ENCODE measurements around the gene TTLL12. TPM values are rescaled to one million over a fixed set of nuclear protein-coding genes. Genes with fewer than 3 reads are reported as not detected.

Gene TTLL12
- total RNA-seq, 1 experiment from 2014 or later: 50.4 TPM

DNA sequence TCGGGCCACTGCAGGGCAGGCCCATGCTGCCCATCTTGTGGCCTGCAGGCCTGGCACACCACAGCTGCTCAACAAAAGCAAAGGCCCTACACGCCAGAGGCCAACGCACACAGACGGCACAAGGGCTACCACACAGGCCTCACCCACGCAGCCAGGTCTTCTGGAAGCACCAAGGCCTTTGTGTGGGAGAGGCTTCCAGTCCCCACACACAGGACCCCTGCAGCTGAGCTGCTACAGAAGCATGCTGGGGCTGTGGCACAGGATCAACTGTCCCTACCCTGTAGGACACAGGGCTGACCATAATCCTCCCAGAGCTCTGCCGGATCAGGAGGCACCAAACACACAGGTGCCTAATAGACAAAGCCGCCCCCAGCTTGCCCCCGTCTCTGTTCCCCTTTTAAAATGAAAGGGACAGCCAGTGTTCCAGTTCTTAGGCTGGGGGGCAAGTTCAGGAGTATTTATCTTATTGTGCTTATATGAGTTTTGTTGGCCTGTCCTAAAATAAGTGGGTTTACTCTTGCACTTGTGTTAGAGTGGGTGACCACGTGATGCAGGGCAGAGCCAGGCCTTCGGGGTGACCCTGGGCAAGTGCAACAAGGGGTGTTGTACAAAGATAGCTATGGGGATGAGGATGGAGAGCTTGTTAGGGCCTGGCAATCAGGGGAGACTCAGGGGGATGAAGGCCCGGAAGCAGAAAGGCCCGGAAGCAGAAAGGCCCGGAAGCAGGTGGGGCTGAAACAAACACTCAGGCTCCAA lies 5.4 kb downstream of the TTLL12 start:
- no peak overlapping the region for H3K4me3 ChIP-seq
- peaks cover 52% of the 10 kb centered on the region for H3K36me3 ChIP-seq
- DNase-seq (ENCODE audit: low read depth in 1 of 2, low spot score in 2 of 2): no peak
- H3K9me3 ChIP-seq (replicated peaks): no peaks in the 10 kb centered on the region; the same call in 1 of the 2 replicates
- no peaks in the 10 kb centered on the region for H3K27me3 ChIP-seq (replicated peaks)
- peaks cover 30% of the 10 kb centered on the region for H3K4me1 ChIP-seq (replicated peaks)
- no peak overlapping the region for H3K27ac ChIP-seq

DNA sequence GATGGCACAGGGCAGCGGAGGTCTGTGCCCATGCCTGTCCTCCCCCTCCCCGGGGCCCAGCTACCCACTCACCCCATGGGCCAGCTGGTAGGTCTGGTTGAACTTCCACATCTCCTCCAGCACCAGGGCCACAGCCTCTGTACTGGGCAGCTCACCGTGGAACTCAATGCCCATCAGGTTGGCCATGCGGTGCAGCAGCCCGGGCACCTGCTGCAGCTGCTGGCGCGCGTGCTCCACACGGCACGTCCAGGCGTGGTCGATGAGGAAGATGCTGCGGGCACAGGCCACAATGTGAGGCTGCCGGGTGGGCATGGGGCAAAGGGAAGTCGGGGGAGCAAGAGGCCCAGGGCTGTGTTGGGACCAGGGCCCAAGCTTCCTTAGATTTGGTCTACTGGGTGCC lies 6.3 kb downstream of the TTLL12 start:
- H3K36me3 ChIP-seq: peaks cover 50% of the 10 kb centered on the region
- H3K27me3 ChIP-seq (replicated peaks): no peaks in the 10 kb centered on the region
- no peaks in the 10 kb centered on the region for H3K9me3 ChIP-seq (replicated peaks)
- no peak overlapping the region for H3K27ac ChIP-seq
- H3K4me1 ChIP-seq (replicated peaks): peaks cover 22% of the 10 kb centered on the region
- H3K4me3 ChIP-seq: no peak overlapping the region
- DNase-seq (ENCODE audit: low read depth in 1 of 2, low spot score in 2 of 2): no peak

DNA sequence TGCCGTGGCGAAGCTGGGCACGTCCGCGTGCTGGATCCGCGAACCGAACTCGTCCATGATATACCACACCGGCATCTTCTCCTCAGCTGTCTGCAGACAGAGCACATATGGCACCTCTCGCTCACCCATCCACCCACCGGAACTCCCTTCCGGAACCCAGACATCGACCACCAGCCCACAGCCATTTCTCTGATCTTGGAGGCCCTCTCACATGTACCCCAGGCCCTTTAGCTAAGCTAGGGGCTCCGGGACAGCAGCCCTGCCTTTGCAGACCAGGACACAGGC lies 7.1 kb downstream of the TTLL12 start:
- Histone ChIP-seq H3K9me3 (replicated peaks) (no peaks in the 10 kb centered on the region), H3K27ac (no peak overlapping the region), H3K27me3 (replicated peaks) (no peaks in the 10 kb centered on the region), H3K4me1 (replicated peaks) (peaks cover 18% of the 10 kb centered on the region), H3K4me3 (no peak overlapping the region), H3K36me3 (peaks cover 56% of the 10 kb centered on the region)
- no peak for DNase-seq (ENCODE audit: low read depth in 1 of 2, low spot score in 2 of 2)

DNA sequence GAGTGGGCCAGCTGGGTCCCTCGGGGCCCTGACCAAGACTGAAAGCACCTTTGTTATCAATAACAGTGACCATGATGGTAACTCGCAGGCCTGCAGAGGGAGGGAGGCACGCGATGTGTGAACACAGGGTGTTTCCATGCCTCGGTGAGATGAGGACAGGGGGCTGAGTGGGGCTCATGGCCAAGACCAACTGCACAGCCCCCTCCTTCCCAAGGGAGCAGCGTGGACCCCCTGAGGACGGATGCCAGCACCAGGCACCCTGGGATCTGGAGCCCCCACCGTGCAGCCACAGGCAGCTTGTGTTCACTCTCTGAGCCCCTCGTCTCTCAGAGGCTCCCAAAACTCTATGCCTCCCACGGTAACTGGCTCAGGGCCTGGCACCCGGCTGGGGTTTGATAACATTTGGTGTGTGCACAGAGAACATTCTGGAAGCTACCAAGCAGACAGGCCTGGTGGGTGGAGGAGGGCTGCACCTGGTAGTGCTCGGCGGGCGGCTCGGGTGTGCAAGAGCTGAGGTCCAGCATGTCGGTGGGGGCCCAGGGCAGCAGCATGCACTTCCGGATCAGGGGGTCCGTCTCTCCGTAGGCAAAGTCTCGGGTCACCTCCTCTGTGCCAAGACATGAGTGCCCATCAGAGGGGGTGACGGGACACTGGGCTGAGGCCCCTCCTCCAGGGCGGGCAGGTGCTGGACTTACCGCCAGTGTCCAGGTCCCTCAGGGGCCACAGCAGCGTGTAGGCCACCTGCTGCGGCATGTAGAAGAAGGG lies 7.6 kb downstream of the TTLL12 start:
- no peak overlapping the region for H3K4me3 ChIP-seq
- H3K9me3 ChIP-seq (replicated peaks): no peaks in the 10 kb centered on the region
- no peak for DNase-seq (ENCODE audit: low read depth in 1 of 2, low spot score in 2 of 2)
- no peak overlapping the region for H3K27ac ChIP-seq
- no peaks in the 10 kb centered on the region for H3K27me3 ChIP-seq (replicated peaks)
- peaks cover 61% of the 10 kb centered on the region for H3K36me3 ChIP-seq
- peaks cover 13% of the 10 kb centered on the region for H3K4me1 ChIP-seq (replicated peaks)

DNA sequence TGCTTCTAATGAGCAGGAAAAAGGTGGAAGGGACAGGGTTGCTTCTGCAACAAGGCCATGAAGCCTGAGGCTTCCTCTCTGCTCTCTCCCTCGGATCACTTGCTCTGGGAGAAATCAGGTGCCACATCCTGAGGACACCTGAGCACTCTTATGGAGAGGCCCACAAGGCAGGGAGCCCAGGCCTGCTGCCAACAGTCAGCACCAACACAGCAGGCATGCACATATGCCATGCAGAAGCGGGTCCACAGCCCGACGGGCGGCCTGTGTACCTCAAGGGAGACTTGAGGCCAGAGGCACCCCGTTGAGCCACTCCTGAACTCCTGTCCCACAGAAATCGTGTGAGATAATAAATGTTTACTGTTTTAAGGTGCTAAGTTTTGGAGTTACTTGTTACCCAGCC lies 9.5 kb downstream of the TTLL12 start:
- H3K4me1 ChIP-seq (replicated peaks): no peaks in the 10 kb centered on the region; the same call in 1 of the 2 replicates
- H3K36me3 ChIP-seq: peaks cover 74% of the 10 kb centered on the region
- no peak overlapping the region for H3K27ac ChIP-seq
- H3K9me3 ChIP-seq (replicated peaks): no peaks in the 10 kb centered on the region
- no peak for DNase-seq (ENCODE audit: low read depth in 1 of 2, low spot score in 2 of 2)
- H3K27me3 ChIP-seq (replicated peaks): no peaks in the 10 kb centered on the region
- H3K4me3 ChIP-seq: no peak overlapping the region

DNA sequence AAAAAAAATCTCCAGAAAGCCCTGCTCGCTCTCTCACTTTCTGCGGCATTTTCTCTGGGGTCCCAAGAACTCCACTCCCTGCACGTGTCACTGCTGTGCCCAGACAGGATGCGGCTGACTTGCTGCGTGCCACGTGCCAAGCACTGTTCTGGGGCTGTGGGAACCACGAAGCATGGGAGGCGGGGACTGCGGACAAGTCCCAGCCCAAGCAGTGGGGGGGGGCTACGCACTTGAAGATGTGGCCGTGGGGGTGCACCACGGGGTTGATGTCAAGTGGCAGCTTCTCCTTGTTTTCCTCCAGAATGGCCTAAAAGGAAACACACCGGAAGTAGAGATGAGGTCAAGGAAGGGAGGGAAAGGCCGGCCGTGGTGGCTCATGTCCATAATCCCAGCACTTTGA lies 10.8 kb downstream of the TTLL12 start:
- peaks cover 79% of the 10 kb centered on the region for H3K36me3 ChIP-seq
- no peaks in the 10 kb centered on the region for H3K9me3 ChIP-seq (replicated peaks)
- no peak for DNase-seq (ENCODE audit: low read depth in 1 of 2, low spot score in 2 of 2)
- H3K4me3 ChIP-seq: no peak overlapping the region
- H3K27me3 ChIP-seq (replicated peaks): no peaks in the 10 kb centered on the region
- H3K27ac ChIP-seq: no peak overlapping the region
- no peaks in the 10 kb centered on the region for H3K4me1 ChIP-seq (replicated peaks)

DNA sequence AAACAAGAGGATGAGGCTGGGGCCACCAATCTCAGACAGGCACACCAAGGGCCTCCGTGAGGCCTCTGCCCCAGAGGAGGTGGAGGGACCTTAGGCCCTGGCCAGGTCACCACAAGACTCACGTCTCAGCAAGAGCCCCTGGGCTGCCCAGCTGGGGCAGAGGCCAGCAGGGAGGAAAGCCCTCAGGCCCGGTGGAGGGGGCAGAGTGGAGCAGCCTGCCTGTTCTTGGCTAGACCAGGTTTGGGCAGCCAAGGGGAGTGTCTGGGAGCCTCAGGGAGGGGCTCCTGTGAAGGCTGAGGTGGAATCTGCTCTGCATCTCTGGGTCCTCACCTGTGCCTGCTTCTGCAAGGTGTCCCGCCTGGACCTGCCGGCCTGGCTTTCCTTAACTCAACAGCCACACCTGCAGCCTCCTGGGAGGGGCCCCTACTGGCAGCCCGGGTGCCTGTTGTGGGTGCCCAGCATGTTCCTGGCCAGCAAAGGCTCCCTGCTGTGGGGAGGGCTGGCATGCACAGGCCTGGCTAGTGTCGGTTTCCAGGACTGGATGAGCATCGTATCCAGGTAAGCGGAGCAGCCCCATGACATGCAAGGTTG lies 11.9 kb downstream of the TTLL12 start:
- peaks cover 77% of the 10 kb centered on the region for H3K36me3 ChIP-seq
- no peaks in the 10 kb centered on the region for H3K9me3 ChIP-seq (replicated peaks)
- DNase-seq (ENCODE audit: low read depth in 1 of 2, low spot score in 2 of 2): no peak
- H3K4me3 ChIP-seq: no peak overlapping the region
- no peaks in the 10 kb centered on the region for H3K27me3 ChIP-seq (replicated peaks)
- no peaks in the 10 kb centered on the region for H3K4me1 ChIP-seq (replicated peaks)
- H3K27ac ChIP-seq: no peak overlapping the region

DNA sequence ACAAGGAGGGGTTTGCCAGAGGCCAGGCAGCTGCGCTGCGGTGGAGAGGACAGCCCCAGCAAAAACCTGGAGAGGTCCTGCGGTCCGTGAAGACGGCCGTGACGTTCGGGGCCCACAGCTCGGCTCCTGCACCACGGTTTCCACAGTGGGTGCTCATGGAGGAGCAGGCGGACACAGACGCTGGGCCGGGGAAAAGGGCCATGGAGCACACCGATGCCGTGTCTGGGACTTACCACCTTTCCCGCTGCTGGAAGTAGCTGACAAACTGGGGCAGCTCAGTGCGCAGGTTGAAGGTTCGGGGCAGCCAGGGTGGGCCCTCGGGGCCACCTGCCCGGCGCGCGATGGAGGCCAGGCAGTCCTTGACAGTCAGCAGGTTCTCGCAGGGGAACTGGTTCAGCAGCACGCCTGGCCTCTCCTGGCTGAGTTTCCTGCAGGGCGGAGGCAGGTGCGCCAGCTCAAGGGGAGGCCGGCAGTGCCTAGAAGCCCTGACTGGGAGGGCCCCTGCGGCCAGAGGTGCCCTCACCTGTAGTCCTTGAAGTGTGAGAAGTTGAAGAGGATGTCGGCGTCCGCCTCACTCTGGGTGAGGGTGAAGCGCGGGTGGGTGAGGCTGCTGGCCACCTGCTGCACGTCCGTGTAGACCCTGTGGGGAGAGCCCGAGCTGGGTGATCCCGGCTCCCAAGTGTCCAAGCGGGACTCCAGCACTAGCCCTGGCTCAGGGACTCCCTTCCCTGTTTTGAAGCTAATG lies 12.8 kb downstream of the TTLL12 start:
- Histone ChIP-seq H3K27me3 (replicated peaks) (no peaks in the 10 kb centered on the region), H3K4me3 (no peak overlapping the region), H3K27ac (no peak overlapping the region), H3K9me3 (replicated peaks) (no peaks in the 10 kb centered on the region), H3K4me1 (replicated peaks) (no peaks in the 10 kb centered on the region), H3K36me3 (peaks cover 74% of the 10 kb centered on the region)
- no peak for DNase-seq (ENCODE audit: low read depth in 1 of 2, low spot score in 2 of 2)

DNA sequence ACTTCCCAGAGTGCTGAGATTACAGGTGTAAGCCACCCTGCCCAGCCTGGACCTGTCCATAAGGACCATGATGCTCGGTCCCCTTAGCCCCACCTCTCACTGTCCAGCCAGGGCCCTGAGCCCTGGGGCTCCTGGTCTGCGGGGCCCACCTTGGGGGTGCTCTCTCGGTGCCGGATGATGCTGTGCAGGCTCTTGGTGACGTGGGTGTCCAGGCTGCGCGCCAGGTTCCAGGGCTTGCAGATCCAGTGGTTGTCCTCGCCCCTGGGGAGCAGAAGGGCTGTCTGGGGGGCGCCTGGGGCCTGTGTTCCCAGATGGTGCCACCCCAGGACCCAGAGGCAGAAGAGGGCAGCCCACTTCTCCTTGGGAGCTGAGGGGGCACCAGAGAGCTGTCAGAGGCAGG lies 13.4 kb downstream of the TTLL12 start:
- no peaks in the 10 kb centered on the region for H3K27me3 ChIP-seq (replicated peaks)
- H3K4me1 ChIP-seq (replicated peaks): no peaks in the 10 kb centered on the region
- no peak for DNase-seq (ENCODE audit: low read depth in 1 of 2, low spot score in 2 of 2)
- H3K4me3 ChIP-seq: no peak overlapping the region
- no peak overlapping the region for H3K27ac ChIP-seq
- H3K36me3 ChIP-seq: peaks cover 74% of the 10 kb centered on the region
- H3K9me3 ChIP-seq (replicated peaks): no peaks in the 10 kb centered on the region

DNA sequence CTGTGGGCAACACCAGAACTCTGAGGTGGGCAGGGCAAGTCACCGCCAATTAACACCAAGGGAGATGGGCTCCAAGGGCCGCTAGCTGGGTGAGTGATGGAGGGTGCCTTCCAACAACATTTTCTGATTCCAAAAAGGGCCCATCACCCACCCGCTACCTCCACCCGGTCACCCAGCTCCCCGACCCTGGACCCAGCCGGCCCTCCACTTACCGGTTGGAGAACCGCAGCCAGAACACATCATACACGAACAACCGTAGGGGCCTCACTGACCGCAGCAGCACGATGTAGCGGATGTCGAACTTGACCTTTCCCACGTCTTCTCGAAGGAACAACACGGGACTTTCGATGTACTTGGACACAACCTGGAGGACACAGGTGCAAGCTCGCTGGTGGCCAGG lies 14.7 kb downstream of the TTLL12 start:
- Histone ChIP-seq H3K27ac (no peak overlapping the region), H3K36me3 (peaks cover 76% of the 10 kb centered on the region), H3K9me3 (replicated peaks) (no peaks in the 10 kb centered on the region), H3K27me3 (replicated peaks) (no peaks in the 10 kb centered on the region), H3K4me1 (replicated peaks) (no peaks in the 10 kb centered on the region), H3K4me3 (no peak overlapping the region)
- no peak for DNase-seq (ENCODE audit: low read depth in 1 of 2, low spot score in 2 of 2)

DNA sequence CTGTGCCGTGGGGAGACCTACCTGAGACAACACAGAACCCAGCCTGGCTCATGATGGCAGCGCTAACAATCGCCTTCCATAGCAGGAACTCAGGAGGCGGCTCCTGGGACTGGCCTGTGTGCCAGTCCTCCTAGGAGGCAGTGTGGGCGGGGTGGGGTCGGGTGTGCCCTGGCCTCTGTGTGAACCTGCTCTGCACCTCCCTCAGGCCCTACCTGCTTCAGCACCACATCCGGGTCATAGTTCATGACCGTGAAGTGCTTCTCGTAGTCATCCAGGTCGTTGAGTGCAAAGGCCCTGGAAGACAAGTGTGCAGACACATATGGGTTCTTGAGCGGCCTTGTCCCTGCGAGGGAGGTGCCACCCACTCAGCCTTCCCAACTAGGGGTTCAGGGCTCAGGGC lies 15.3 kb downstream of the TTLL12 start:
- Histone ChIP-seq H3K36me3 (peaks cover 75% of the 10 kb centered on the region), H3K9me3 (replicated peaks) (no peaks in the 10 kb centered on the region), H3K27ac (no peak overlapping the region), H3K4me1 (replicated peaks) (no peaks in the 10 kb centered on the region), H3K27me3 (replicated peaks) (no peaks in the 10 kb centered on the region), H3K4me3 (no peak overlapping the region)
- DNase-seq (ENCODE audit: low read depth in 1 of 2, low spot score in 2 of 2): no peak

DNA sequence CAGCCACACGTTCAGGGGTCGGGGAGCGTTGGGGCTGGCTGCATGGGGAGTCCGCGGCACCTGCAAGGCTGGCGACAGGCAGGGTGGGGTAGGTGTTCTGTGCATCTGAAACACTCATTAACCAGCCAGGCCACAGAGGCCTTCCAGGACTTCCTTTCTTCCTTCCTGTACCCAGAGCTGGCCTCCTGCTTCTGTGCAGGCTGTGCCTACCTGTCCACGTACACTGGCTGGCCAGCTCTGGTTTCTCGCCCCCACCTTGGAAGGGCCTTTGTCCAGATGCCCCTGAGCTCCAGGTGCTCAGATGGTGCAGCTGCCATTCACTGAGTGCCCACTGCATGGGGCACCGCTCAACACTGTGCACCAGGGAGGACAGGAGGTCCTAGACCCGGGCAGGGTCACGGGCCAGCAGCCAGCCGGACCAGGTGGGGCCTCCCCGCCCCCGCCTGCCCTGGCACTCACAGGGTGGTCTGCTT lies 15.9 kb downstream of the TTLL12 start:
- peaks cover 75% of the 10 kb centered on the region for H3K36me3 ChIP-seq
- H3K4me3 ChIP-seq: no peak overlapping the region
- H3K9me3 ChIP-seq (replicated peaks): no peaks in the 10 kb centered on the region
- H3K27me3 ChIP-seq (replicated peaks): no peaks in the 10 kb centered on the region
- H3K4me1 ChIP-seq (replicated peaks): no peaks in the 10 kb centered on the region
- H3K27ac ChIP-seq: no peak overlapping the region
- no peak for DNase-seq (ENCODE audit: low read depth in 1 of 2, low spot score in 2 of 2)

DNA sequence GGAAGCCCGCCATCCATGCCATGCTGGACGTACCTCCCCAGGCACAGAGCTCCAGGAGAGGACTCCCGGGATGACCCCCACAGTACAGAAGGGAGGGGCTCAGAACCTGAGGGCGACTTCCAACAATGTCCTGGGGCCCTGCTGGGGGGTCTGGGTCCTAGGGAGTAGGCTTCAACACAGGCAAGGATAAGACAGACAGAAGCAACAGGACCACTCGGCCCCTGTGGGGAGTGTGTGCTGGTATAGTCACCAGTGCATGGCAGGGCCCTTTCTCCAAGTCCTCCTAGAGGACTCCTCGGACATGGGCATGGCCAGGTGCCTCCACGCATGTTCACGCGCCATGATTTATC lies 16.8 kb downstream of the TTLL12 start:
- no peak for DNase-seq (ENCODE audit: low read depth in 1 of 2, low spot score in 2 of 2)
- H3K4me3 ChIP-seq: no peak overlapping the region
- no peaks in the 10 kb centered on the region for H3K9me3 ChIP-seq (replicated peaks)
- H3K36me3 ChIP-seq: peaks cover 71% of the 10 kb centered on the region
- H3K27me3 ChIP-seq (replicated peaks): no peaks in the 10 kb centered on the region
- H3K27ac ChIP-seq: no peak overlapping the region
- no peaks in the 10 kb centered on the region for H3K4me1 ChIP-seq (replicated peaks)

Measured in SJSA1 (cell line).